Activated T-cell treated with anti-CD3 and anti-CD28 coated beads, Interleukin-2, amount 50 U/mL, for 72 hours (primary cell): ENCODE data around the gene KL. TPM values are rescaled to one million over a fixed set of nuclear protein-coding genes. Genes with fewer than 3 reads are reported as not detected.

ENCODE experiments used
- ATAC-seq, 2 donors: fragments of 150-1000 bp; cut with Tn5 transposase; replicated peaks in 1 of 2; 2 replicates each; pipeline ENCODE4 v1.10.0; 2021; ENCODE audit warnings: moderate library complexity in 2 of 2, mild to moderate bottlenecking in 1 of 2
- DNase-seq, 2 donors: peaks; one replicate each; pipeline ENCODE4 v3.0.0; 2021 to 2022; ENCODE audit warnings: mixed read lengths in 1 of 2
- H3K27ac Mint-ChIP-seq: one replicate; pipeline ENCODE4 v1.8.0; 2022; ENCODE audit warnings: mild to moderate bottlenecking, moderate library complexity, mixed read lengths
- H3K27me3 Mint-ChIP-seq: one replicate; pipeline ENCODE4 v1.8.0; 2022; ENCODE audit warnings: low read depth, mixed read lengths
- H3K36me3 Mint-ChIP-seq, 2 donors: one replicate each; pipeline ENCODE4 v1.8.0; 2022; ENCODE audit warnings: mixed read lengths in 2 of 2, mild to moderate bottlenecking in 1 of 2; ENCODE audit not compliant: insufficient read depth in 2 of 2
- H3K4me1 Mint-ChIP-seq: one replicate; pipeline ENCODE4 v1.8.0; 2022; ENCODE audit warnings: low read depth, mixed read lengths
- H3K4me3 Mint-ChIP-seq, 2 donors: one replicate each; pipeline ENCODE4 v1.8.0; 2022; ENCODE audit warnings: mild to moderate bottlenecking in 2 of 2, mixed read lengths in 2 of 2, moderate library complexity in 2 of 2
- H3K9me3 Mint-ChIP-seq, 2 donors: one replicate each; pipeline ENCODE4 v1.8.0; 2022; ENCODE audit warnings: mixed read lengths in 2 of 2
- total RNA-seq, 2 donors: library from RNA; stranded (reverse); gene quantifications; one replicate each; pipeline ENCODE4 v1.2.3, GENCODE V29; 2022

The KL gene
- total RNA-seq, 2 donors from 2014 or later: 0.69 to 0.99 TPM

GRCh38 chr13:33057019-33057780, 41.0 kb downstream of the KL start:
- H3K27ac Mint-ChIP-seq: no peak overlapping the region
- H3K4me3 Mint-ChIP-seq: no peak overlapping the region
- DNase-seq (no peak), ATAC-seq (no peak)
- H3K4me1 Mint-ChIP-seq: no peaks in the 10 kb centered on the region
- H3K36me3 Mint-ChIP-seq: no peaks in the 10 kb centered on the region
- no peaks in the 10 kb centered on the region for H3K27me3 Mint-ChIP-seq
- no peaks in the 10 kb centered on the region for H3K9me3 Mint-ChIP-seq

GRCh38 chr13:33058776-33059327, 42.6 kb downstream of the KL start:
- Mint-ChIP-seq H3K27ac (no peak overlapping the region), H3K9me3 (no peaks in the 10 kb centered on the region), H3K4me1 (no peaks in the 10 kb centered on the region), H3K4me3 (no peak overlapping the region), H3K27me3 (no peaks in the 10 kb centered on the region), H3K36me3 (no peaks in the 10 kb centered on the region)
- DNase-seq: no peak
- ATAC-seq: no peak

- DNase-seq (no peak), ATAC-seq (no peak)
- no peaks in the 10 kb centered on the region for H3K9me3 Mint-ChIP-seq
- H3K27ac Mint-ChIP-seq: no peak overlapping the region
- H3K27me3 Mint-ChIP-seq: no peaks in the 10 kb centered on the region
- H3K36me3 Mint-ChIP-seq: no peaks in the 10 kb centered on the region
- no peak overlapping the region for H3K4me3 Mint-ChIP-seq
- H3K4me1 Mint-ChIP-seq: no peaks in the 10 kb centered on the region
These were observed 44.6 kb downstream of the KL start for GRCh38 chr13:33060815-33061214.

DNA sequence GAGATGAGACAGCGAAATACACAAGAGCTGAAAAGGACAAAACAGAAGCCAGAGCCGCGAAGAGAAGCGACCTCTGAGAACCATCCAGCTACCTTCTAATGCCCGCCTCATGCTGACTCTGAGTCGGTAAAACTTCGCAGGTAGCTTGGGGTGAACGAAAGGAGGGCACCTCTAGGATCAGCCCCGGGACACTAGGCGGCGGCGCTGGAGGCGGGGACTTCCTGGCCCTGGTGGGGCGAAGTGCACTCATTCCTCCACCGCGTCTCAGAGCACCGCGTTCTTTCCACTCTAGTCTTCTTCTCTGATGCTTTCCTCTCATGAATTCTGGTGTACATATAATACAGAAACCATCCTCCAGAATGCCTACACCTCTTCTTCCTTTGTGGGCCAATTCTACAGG, 50.1 kb downstream of the KL start:
- ATAC-seq: no peak
- Mint-ChIP-seq H3K9me3 (no peaks in the 10 kb centered on the region), H3K4me3 (no peak overlapping the region), H3K36me3 (no peaks in the 10 kb centered on the region), H3K27me3 (no peaks in the 10 kb centered on the region), H3K4me1 (peaks cover 5% of the 10 kb centered on the region), H3K27ac (no peak overlapping the region)
- no peak for DNase-seq

DNA sequence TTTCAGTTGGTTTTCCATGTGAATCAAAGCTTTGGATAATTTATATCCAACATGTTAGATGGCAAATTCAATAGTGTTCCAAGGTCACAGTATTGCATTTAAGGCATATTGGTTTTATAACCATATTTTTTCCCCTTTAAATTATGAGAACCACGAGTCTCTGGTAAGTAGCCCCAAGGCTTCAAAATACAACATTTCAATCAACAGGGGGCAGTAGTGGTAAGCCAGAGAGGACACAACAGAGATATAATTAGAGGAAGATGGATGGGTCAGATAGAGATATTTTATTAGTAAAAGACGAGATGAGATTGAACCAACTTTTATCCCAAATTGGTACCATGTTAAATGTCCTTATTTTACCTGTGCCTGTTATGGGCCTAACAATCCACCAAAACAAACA, 53.1 kb downstream of the KL start:
- peaks cover 16% of the 10 kb centered on the region for H3K4me1 Mint-ChIP-seq
- no peak overlapping the region for H3K4me3 Mint-ChIP-seq
- H3K27ac Mint-ChIP-seq: no peak overlapping the region
- DNase-seq (no peak), ATAC-seq (no peak)
- peaks cover 5% of the 10 kb centered on the region for H3K27me3 Mint-ChIP-seq
- H3K9me3 Mint-ChIP-seq: no peaks in the 10 kb centered on the region
- no peaks in the 10 kb centered on the region for H3K36me3 Mint-ChIP-seq

DNA sequence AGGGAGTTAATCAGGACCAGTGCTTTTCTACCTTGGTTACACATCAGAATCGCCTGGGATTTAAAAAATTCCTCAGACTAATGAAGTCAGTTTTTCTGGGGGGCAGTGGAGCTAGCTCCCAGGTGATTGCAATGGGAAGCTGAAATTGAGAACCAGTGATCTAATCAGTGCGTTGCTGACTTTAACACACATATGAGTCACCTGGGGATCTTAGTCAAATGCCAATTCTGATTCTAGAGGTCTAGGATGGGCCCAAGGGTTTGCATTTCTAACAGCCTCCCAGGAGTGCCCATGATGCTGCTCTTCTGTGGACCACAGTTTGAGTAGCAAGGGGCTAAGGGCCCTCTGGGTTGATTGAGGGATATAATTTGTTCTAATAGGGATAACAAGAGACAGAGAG, 54.5 kb downstream of the KL start:
- H3K27ac Mint-ChIP-seq: no peak overlapping the region
- no peaks in the 10 kb centered on the region for H3K36me3 Mint-ChIP-seq
- peaks cover 5% of the 10 kb centered on the region for H3K27me3 Mint-ChIP-seq
- H3K4me1 Mint-ChIP-seq: peaks cover 16% of the 10 kb centered on the region
- no peaks in the 10 kb centered on the region for H3K9me3 Mint-ChIP-seq
- no peak overlapping the region for H3K4me3 Mint-ChIP-seq
- DNase-seq: no peak
- peak; percentile 57 to 75 for ATAC-seq

GRCh38 chr13:33072282-33072681, 56.1 kb downstream of the KL start:
- ATAC-seq (peak; percentile 63 to 71), DNase-seq (peak; percentile 14)

GRCh38 chr13:33072759-33073158, 56.5 kb downstream of the KL start:
- DNase-seq: no peak
- H3K9me3 Mint-ChIP-seq: no peaks in the 10 kb centered on the region
- no peaks in the 10 kb centered on the region for H3K36me3 Mint-ChIP-seq
- H3K27ac Mint-ChIP-seq: no peak overlapping the region
- peaks cover 16% of the 10 kb centered on the region for H3K4me1 Mint-ChIP-seq
- no peak for ATAC-seq
- no peak overlapping the region for H3K4me3 Mint-ChIP-seq
- H3K27me3 Mint-ChIP-seq: peaks cover 5% of the 10 kb centered on the region

More at GRCh38 chr13:33072282-33072681, 56.1 kb downstream of the KL start:
- Mint-ChIP-seq H3K36me3 (no peaks in the 10 kb centered on the region), H3K4me1 (peaks cover 16% of the 10 kb centered on the region), H3K27ac (no peak overlapping the region), H3K9me3 (no peaks in the 10 kb centered on the region), H3K27me3 (peaks cover 5% of the 10 kb centered on the region), H3K4me3 (no peak overlapping the region)

GRCh38 chr13:33073338-33073737, 57.1 kb downstream of the KL start:
- DNase-seq (no peak), ATAC-seq (no peak)
- H3K27me3 Mint-ChIP-seq: peaks cover 5% of the 10 kb centered on the region
- H3K9me3 Mint-ChIP-seq: no peaks in the 10 kb centered on the region
- H3K27ac Mint-ChIP-seq: no peak overlapping the region
- H3K4me1 Mint-ChIP-seq: peaks cover 16% of the 10 kb centered on the region
- H3K4me3 Mint-ChIP-seq: no peak overlapping the region
- H3K36me3 Mint-ChIP-seq: no peaks in the 10 kb centered on the region

DNA sequence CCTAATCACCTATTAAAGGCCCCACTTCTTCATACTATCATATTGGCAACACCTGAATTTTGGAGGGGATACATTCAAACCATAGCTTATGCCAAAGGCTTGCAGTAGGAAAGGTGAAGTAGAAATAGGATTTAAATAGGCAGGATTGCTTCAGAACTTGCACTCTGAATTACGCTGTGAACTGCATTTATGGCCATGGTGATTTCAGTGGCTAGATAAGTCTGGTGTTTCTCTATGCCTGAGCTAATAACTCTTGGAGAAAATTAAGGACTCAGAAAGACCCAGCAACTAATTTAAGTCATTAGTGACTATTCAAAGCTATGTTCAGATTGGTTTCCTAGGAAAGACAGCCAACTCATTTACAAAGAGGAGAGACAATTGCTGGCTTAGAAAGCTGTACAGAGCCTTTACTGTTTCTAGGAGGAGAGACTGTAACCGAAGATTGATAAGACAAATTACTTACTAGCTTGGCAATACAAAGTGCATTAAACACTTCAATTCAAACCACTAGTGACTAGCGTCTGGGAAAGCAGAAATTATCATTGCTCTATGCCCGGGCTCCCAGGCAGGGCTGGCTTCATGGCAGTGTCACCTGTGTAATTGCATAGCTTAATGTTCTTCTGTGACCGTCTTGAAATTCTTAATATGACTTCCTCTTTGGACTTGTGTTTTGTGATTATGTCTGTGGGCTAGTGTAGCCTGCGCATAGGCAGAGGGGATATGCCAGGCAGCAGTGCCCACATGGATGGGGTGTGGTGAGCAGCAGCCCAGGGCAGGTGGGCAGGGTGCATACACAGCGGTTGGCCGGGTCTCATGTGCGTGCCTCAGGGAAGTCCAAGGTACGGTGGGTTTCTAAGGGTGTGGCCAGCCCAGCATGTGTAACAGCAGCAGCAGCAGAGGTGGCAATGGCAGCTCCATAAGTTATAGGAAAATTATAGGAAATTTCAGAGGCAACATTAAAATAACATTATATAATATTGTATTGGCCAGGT, 60.1 kb downstream of the KL start:
- H3K27ac Mint-ChIP-seq: no peak overlapping the region
- no peak for DNase-seq
- no peaks in the 10 kb centered on the region for H3K9me3 Mint-ChIP-seq
- no peaks in the 10 kb centered on the region for H3K36me3 Mint-ChIP-seq
- H3K4me3 Mint-ChIP-seq: no peak overlapping the region
- peaks cover 5% of the 10 kb centered on the region for H3K27me3 Mint-ChIP-seq
- no peak for ATAC-seq
- peaks cover 11% of the 10 kb centered on the region for H3K4me1 Mint-ChIP-seq

DNA sequence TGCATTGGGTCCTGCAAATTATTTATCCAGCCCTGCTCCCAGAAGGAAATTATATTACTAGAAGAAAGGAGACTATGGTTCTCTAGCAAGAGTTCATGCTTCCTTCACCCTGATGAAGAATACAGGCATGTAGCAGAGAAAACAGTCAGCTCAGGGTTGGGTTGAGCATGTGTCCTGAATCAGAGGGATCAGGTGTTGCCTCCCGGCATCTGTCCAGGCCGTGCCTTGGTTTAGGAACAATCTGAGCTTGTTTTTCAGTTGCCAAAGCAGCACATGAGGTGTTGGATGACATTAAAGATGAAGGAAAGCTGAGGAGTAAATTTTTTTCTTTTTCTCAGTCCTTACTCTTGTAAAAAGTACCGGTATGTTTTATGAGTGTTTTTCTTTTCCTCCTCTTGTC, 62.0 kb downstream of the KL start:
- ATAC-seq (no peak), DNase-seq (no peak)
- no peak overlapping the region for H3K27ac Mint-ChIP-seq
- no peaks in the 10 kb centered on the region for H3K4me1 Mint-ChIP-seq
- no peaks in the 10 kb centered on the region for H3K36me3 Mint-ChIP-seq
- H3K27me3 Mint-ChIP-seq: no peaks in the 10 kb centered on the region
- no peak overlapping the region for H3K4me3 Mint-ChIP-seq
- no peaks in the 10 kb centered on the region for H3K9me3 Mint-ChIP-seq

DNA sequence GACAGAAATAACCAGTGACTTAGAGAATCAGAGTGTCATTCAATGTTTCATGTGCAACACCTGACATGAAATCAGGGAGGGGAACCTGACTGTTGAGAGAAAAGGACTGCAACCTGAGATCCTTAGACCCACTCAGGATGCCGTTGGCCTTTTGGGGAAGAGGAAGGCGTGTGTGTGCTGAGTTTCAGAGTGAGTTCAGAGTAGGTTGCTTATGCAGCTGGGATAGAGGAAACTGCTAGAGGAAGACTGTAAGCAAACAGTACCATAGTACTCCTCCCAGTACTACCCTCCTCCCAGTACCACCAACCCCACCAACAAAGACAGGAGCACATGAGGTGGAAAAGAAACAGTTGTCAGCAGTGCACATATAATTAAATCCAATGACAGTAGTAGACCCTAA, 63.7 kb downstream of the KL start:
- Mint-ChIP-seq H3K36me3 (no peaks in the 10 kb centered on the region), H3K27ac (no peak overlapping the region), H3K4me3 (no peak overlapping the region), H3K9me3 (no peaks in the 10 kb centered on the region), H3K27me3 (peaks cover 4% of the 10 kb centered on the region), H3K4me1 (no peaks in the 10 kb centered on the region)
- ATAC-seq (no peak), DNase-seq (no peak)

- Mint-ChIP-seq H3K36me3 (no peaks in the 10 kb centered on the region), H3K27me3 (peaks cover 7% of the 10 kb centered on the region), H3K9me3 (no peaks in the 10 kb centered on the region), H3K4me3 (no peak overlapping the region), H3K4me1 (peaks cover 4% of the 10 kb centered on the region), H3K27ac (no peak overlapping the region)
- DNase-seq (no peak), ATAC-seq (no peak)
These were observed 64.9 kb downstream of the KL start for GRCh38 chr13:33080972-33081590.
